Stimulated activated naive CD8-positive, alpha-beta T cell treated with anti-CD3 and anti-CD28 coated beads, Interleukin-15, Interleukin-2, amounts not matched to agents 100 ng/mL and 50 ng/mL, for 24 hours (primary cell): ENCODE data around the gene PLXNA2.

Source experiments
- H3K27ac Mint-ChIP-seq: one replicate; pipeline ENCODE4 v1.8.0; 2021; ENCODE audit warnings: mild to moderate bottlenecking, mixed read lengths
- H3K27me3 Mint-ChIP-seq: one replicate; pipeline ENCODE4 v1.8.0; 2021; ENCODE audit warnings: mixed read lengths
- H3K36me3 Mint-ChIP-seq: one replicate; pipeline ENCODE4 v1.8.0; 2021; ENCODE audit warnings: low read depth, mixed read lengths
- H3K4me1 Mint-ChIP-seq: one replicate; pipeline ENCODE4 v1.8.0; 2021; ENCODE audit warnings: low read depth, mixed read lengths
- H3K4me3 Mint-ChIP-seq: one replicate; pipeline ENCODE4 v1.8.0; 2021; ENCODE audit warnings: mild to moderate bottlenecking, mixed read lengths
- H3K9me3 Mint-ChIP-seq: one replicate; pipeline ENCODE4 v1.8.0; 2021; ENCODE audit warnings: mixed read lengths

PLXNA2 gene

DNA sequence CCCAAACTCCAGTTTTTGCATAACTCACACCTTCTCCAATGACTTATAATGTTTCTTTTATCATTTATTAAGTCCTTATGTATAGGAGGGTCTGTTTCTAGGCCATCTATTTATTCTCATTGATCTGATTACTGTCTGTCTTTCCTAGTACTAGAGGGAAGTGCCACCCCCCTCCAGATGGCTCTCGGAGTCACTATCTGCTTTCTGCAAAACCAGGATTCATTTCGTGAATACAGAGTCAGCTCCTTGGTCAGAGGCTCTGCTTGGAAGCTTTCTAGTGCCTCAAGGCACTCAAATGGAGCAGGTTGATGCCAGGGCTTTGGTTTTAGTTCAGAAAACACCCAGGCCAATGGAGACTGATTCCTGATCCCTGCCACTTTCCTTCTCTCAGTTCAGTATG is 231.0 kb downstream of the PLXNA2 start:
- no peaks in the 10 kb centered on the region for H3K27me3 Mint-ChIP-seq
- no peak overlapping the region for H3K4me3 Mint-ChIP-seq
- no peak overlapping the region for H3K27ac Mint-ChIP-seq
- no peaks in the 10 kb centered on the region for H3K36me3 Mint-ChIP-seq
- no peaks in the 10 kb centered on the region for H3K4me1 Mint-ChIP-seq
- no peaks in the 10 kb centered on the region for H3K9me3 Mint-ChIP-seq

DNA sequence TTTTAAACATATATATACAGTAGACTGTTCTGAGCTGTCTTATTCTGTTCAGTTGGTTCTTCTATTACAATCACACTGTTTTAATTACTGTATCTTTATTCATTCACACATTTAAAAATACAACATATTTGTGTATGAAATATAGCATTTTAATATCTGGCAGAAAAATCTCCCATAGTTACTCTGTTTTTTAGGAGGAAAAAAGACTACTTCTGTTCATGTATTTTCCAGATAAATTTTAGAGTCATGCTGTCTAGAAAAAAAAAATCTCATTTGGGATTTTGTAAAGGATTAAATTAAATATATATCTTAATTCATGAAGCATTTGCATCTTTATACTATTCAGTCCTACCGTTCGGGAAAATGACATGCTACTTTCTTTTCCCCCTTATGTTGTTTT is 231.5 kb downstream of the PLXNA2 start:
- Mint-ChIP-seq H3K27ac (no peak overlapping the region), H3K4me3 (no peak overlapping the region), H3K9me3 (no peaks in the 10 kb centered on the region), H3K36me3 (no peaks in the 10 kb centered on the region), H3K27me3 (no peaks in the 10 kb centered on the region), H3K4me1 (no peaks in the 10 kb centered on the region)

DNA sequence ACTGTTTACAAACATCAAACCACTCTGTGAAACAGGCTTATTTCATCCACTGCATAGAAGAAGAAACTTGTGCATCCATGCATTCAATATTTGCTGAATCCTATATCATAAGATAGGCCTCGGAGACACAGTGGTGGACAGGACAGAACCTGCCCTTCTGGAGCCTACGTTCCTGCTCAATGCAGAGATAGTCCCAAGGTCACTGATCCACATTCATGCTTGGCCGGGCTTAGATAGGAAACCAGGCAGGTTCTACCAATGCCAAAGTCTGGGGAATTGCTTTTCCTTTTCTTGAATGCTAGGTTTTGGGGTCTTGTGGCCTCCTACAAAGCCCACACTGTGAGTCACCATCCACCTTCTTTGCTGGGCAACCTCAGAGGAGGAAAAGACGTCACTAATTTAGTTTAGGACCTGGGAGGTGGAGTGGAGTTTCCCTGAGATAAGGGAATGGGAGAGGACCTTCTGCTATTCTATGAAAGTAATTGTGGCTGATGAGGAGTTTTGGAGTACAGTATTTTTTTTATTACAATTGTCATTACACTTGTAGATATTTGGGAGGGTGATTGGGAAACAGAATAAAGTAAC is 233.6 kb downstream of the PLXNA2 start:
- Mint-ChIP-seq H3K27me3 (no peaks in the 10 kb centered on the region), H3K36me3 (no peaks in the 10 kb centered on the region), H3K4me3 (no peak overlapping the region), H3K4me1 (no peaks in the 10 kb centered on the region), H3K9me3 (no peaks in the 10 kb centered on the region), H3K27ac (no peak overlapping the region)

DNA sequence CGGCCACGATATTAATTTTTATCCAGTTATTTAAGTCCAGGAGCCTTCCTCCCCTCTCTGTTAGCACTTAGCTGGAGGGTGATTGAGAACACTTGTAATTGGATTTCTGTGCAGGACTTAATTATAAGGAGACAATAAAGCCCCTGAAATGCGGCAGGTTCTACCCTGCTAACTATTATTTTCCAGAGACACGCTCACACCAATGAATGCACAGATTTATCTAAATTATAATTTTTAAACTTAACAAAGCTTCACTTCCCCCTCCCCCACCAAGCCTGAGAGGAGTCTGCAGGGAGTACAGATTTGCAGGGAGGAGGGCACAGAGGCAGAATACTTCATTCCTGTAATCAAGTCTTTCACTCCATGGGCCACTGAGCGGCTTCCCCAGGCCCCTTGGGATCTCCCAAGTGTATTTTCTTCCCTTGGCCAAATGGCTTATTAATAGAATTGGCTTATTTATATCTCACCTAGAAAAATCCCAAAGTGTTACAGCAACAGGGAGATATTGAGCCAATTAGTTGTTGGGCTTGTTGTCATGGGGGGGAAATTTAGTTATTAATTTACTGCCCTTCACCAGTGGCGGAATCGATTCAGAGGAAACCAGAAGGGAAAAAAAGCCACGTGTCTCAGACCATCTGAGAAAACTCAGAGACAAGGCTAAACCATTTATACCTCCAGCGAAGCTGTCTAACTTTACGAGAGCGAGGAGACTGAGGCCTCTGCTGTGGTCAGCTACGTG is 234.3 kb downstream of the PLXNA2 start:
- H3K27me3 Mint-ChIP-seq: no peaks in the 10 kb centered on the region

DNA sequence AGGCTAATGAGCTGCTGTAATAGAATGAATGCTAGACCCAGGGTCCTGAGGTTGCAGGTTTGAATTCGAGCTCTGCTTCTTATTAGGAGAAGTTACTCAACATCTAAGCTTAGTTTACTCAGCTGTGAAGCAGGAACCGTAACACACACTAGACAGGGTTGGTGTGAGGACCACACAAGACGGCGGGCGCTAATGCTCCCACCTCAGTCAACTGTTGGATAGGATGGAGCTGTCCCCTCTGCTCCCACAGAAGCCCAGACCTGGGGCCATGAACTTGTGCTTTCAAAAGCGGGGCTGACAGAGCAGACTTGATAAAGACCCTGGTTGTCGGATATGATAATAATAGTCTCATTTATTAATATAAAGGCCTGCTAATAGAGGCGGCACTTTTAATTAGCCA is 234.9 kb downstream of the PLXNA2 start:
- no peaks in the 10 kb centered on the region for H3K36me3 Mint-ChIP-seq
- H3K27me3 Mint-ChIP-seq: no peaks in the 10 kb centered on the region
- no peak overlapping the region for H3K27ac Mint-ChIP-seq
- no peaks in the 10 kb centered on the region for H3K4me1 Mint-ChIP-seq
- no peak overlapping the region for H3K4me3 Mint-ChIP-seq
- H3K9me3 Mint-ChIP-seq: no peaks in the 10 kb centered on the region

More for the DNA sequence above, 234.3 kb downstream of the PLXNA2 start:
- H3K27ac Mint-ChIP-seq: no peak overlapping the region
- H3K4me3 Mint-ChIP-seq: no peak overlapping the region
- no peaks in the 10 kb centered on the region for H3K36me3 Mint-ChIP-seq
- H3K9me3 Mint-ChIP-seq: no peaks in the 10 kb centered on the region
- no peaks in the 10 kb centered on the region for H3K4me1 Mint-ChIP-seq

DNA sequence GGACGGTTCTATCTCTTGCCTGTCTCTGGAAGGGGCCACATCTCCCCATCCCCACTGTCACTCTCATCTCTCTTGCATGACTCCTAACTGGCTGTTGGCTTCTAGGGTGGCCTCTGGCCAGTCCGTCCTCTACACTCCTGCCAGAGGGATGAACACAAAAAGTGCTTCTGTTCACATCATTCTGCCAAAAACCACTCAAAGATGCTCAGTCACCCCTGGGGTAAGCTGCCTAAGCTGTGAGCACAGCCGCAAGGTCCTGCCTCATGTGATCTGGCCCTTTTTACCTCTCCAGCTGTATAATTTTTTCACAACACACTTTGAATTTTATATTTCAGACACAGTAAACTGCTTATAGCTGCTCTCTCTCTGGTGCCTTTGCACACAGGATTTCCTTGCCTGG is 235.7 kb downstream of the PLXNA2 start:
- Mint-ChIP-seq H3K27ac (no peak overlapping the region), H3K36me3 (no peaks in the 10 kb centered on the region), H3K4me3 (no peak overlapping the region), H3K27me3 (no peaks in the 10 kb centered on the region), H3K4me1 (no peaks in the 10 kb centered on the region), H3K9me3 (no peaks in the 10 kb centered on the region)

DNA sequence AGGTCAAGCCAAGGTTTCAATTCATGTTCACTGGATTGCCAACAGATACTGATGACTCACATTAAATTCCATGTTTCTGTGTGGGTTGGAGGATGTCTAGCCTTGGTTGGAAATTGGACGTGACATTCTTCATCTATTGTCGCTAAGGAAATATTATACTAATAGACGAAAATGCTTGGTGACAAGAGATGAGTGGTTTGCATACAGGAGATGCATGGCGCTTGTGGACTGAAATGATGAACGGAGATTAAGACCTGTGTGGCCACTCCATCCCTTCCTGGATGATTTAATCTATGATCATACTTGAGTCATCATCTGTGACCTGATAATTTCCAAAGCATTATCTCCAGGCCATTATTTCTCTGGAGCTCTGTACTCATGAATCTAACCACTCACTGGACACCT is 236.2 kb downstream of the PLXNA2 start:
- H3K9me3 Mint-ChIP-seq: no peaks in the 10 kb centered on the region
- H3K27me3 Mint-ChIP-seq: no peaks in the 10 kb centered on the region
- H3K4me3 Mint-ChIP-seq: no peak overlapping the region
- H3K4me1 Mint-ChIP-seq: no peaks in the 10 kb centered on the region
- no peaks in the 10 kb centered on the region for H3K36me3 Mint-ChIP-seq
- no peak overlapping the region for H3K27ac Mint-ChIP-seq

DNA sequence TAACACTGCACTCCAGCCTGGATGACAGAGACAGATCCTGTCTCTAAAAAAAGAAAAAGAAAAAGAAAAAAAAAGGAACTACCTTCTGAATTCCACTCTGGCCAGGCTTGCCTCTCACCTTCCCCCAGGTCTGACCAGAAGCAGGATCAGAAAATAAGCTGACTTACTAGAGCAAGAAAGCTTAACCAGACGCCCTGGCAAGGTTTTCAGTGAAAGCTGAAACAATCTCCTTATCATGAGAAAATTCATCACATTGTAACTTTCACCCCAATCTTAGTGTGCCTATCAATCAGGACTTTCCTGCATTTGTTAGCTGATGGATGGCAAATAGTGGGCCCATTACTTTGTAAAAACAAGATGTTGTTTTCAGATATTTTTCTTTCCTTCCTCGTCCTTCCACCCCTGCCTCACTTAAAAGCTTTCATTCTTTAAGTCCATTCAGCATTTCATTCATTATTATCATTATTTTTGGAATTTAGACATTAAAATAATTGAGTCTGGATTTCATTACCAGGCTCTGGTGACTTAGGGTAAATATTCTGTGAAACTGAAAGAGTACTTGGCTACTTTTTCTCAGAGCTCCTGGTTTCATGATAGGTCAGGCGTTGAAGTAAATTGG is 236.8 kb downstream of the PLXNA2 start:
- H3K4me3 Mint-ChIP-seq: no peak overlapping the region
- no peaks in the 10 kb centered on the region for H3K4me1 Mint-ChIP-seq
- H3K9me3 Mint-ChIP-seq: no peaks in the 10 kb centered on the region
- H3K36me3 Mint-ChIP-seq: no peaks in the 10 kb centered on the region
- H3K27me3 Mint-ChIP-seq: no peaks in the 10 kb centered on the region
- no peak overlapping the region for H3K27ac Mint-ChIP-seq

DNA sequence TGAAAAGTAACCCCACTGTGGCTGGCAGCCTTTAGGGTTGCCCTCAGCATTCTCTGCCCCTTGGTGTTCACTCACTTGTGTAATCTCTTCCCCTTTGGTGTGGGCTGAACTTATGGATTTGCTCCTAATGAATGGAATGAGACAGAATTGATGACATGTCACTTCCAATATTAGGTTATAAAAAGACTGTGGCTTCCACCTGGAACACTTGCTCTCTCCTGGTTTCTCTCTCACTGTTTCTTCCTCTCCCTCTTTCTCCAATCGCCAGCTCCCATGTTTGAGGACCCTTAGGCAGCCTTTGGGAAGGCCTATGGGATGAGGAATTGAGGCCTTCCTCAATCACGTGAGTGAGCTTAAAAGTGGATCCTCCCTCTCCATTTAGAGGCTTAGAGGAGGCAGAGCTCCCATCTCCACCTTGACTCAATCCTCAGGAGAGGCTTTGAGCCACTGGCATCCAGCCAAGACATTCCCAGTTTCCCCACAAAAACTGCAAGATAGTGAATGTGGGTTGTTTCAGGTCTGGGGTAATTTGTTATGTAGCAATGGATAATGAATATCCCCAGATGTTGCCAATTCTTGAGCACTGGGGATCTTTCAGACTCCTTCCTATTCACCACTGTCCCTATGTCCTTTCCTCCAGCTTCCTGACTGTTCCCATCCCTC is 237.8 kb downstream of the PLXNA2 start:
- Mint-ChIP-seq H3K27me3 (no peaks in the 10 kb centered on the region), H3K36me3 (no peaks in the 10 kb centered on the region), H3K9me3 (no peaks in the 10 kb centered on the region), H3K4me1 (no peaks in the 10 kb centered on the region), H3K4me3 (no peak overlapping the region), H3K27ac (no peak overlapping the region)

DNA sequence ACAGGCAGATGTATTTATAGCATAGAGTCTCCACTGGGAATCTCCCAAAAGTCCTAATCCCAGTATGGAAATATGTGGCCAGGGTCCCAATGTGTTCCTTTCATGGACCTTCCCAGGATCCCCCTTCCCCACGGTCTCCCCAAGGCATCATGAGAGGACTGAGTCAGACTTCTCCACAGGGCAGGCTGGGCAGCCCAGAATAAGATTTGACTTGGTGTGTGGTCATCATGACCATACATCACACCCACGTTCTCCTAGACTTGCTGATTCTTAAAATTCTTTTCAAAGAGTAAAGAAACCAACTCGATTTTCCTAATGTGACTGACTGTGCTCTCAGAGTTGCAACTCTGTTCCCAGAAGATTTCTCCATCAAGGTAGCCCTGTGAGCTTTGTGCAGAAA is 239.3 kb downstream of the PLXNA2 start:
- Mint-ChIP-seq H3K27me3 (no peaks in the 10 kb centered on the region), H3K9me3 (no peaks in the 10 kb centered on the region), H3K36me3 (no peaks in the 10 kb centered on the region), H3K4me1 (no peaks in the 10 kb centered on the region), H3K4me3 (no peak overlapping the region), H3K27ac (no peak overlapping the region)

DNA sequence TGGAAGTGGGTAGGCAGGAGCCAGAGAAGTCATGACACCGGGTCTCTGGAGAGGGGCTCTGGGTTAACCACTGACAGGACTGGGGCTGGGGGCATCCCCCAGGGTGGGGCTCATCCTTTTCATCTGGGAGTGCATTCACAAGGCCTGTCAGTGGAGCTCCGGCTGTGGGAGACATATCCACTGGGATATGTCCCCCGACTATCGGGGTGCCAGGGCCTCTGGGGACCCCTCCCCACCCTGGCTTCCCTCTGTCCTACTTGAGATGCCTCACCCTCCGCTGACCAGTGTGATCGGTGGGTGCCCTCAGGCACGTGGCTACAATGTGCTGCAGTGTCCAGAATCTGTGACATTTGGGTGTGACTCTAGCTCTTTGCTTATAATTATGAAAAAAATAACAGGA is 240.9 kb downstream of the PLXNA2 start:
- H3K27me3 Mint-ChIP-seq: no peaks in the 10 kb centered on the region
- H3K27ac Mint-ChIP-seq: no peak overlapping the region

DNA sequence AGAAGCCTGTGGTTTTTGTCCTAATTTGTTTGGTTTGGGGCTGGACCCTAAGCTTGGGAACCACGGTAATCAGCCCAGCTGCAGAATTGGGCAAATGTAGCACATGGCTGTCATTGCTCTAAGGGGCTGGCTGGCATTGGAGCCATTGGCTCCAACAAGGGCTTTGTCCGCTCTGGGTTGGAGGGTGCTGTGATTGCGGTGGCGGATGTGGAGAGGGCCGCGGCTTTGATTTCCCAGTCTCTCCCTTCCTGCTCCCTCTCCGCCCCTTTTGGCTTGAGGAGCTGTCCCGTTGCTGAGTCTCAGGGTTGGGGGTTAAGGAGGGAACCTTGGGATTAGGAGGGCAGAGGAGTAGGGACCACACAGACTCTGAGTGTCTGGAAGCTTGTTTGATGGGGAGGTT is 241.5 kb downstream of the PLXNA2 start:
- Mint-ChIP-seq H3K27ac (no peak overlapping the region), H3K4me3 (no peak overlapping the region), H3K9me3 (no peaks in the 10 kb centered on the region), H3K4me1 (no peaks in the 10 kb centered on the region), H3K27me3 (no peaks in the 10 kb centered on the region), H3K36me3 (no peaks in the 10 kb centered on the region)

More for the DNA sequence above, 240.9 kb downstream of the PLXNA2 start:
- Mint-ChIP-seq H3K4me1 (no peaks in the 10 kb centered on the region), H3K4me3 (no peak overlapping the region), H3K36me3 (no peaks in the 10 kb centered on the region), H3K9me3 (no peaks in the 10 kb centered on the region)

DNA sequence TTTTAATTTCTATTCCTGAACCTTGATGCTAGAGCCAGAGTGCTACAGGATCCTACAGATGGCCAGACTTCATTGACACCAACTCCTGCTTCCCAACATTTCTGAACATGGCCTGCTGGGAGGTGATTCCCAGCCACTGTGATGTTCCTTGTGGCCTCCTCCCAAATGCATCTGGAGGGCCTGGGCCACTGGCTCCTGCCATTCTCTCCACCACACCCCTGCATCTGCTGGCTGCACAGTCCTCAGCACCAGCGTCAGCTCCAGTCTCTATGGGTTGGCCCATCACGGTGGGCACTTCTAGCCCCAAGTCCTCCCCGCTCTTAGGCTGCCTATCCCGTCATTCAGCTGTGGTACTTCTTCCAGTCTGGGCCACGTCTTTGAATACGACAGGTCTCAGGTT is 242.1 kb downstream of the PLXNA2 start:
- no peaks in the 10 kb centered on the region for H3K4me1 Mint-ChIP-seq
- H3K27ac Mint-ChIP-seq: no peak overlapping the region
- H3K27me3 Mint-ChIP-seq: no peaks in the 10 kb centered on the region
- H3K9me3 Mint-ChIP-seq: no peaks in the 10 kb centered on the region
- no peaks in the 10 kb centered on the region for H3K36me3 Mint-ChIP-seq
- H3K4me3 Mint-ChIP-seq: no peak overlapping the region

DNA sequence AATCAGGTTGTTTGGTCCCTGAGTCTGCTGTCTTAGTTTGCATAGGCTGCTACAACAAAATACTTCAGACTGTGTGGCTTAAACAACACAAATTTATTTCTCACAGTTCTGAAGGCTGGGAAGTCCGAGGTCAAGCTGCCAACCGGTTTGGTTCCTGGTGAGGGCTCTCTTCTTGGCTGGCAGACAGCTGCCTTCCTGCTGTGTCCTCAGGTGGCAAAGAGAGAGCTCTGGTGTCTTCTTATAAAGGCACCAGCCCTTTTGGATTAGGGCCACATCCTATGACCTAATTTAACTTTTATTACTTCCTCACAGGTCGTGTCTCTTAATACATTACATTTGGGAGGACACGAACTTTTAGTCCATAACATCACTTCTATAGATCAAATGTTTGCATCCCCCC is 243.7 kb downstream of the PLXNA2 start:
- Mint-ChIP-seq H3K27me3 (no peaks in the 10 kb centered on the region), H3K27ac (no peak overlapping the region), H3K9me3 (no peaks in the 10 kb centered on the region), H3K36me3 (no peaks in the 10 kb centered on the region), H3K4me1 (no peaks in the 10 kb centered on the region), H3K4me3 (no peak overlapping the region)

DNA sequence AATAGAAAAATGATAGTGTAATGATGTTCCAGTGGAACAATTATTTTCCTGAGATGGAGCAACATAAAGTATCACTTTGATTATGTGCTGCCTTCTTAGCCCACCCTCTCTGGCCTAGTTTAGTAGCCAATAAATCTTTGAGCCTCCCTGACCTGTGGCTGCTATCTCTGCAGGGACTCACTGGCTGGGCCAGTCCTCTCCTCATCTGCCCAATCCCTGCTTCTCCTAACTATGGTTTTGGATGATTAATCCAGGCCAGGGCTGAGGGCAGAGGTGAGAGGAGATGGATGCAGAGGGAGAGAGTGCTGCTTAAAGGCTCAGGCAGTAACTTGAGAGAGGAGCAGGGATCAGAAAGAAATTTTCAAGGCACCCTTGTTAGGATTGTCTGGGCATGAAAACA is 244.2 kb downstream of the PLXNA2 start:
- Mint-ChIP-seq H3K4me1 (no peaks in the 10 kb centered on the region), H3K9me3 (no peaks in the 10 kb centered on the region), H3K36me3 (no peaks in the 10 kb centered on the region), H3K4me3 (no peak overlapping the region), H3K27ac (no peak overlapping the region), H3K27me3 (no peaks in the 10 kb centered on the region)
